ENCODE results near the gene LRIG1.

GRCh38 chr3:66406163-66406562, 94.7 kb downstream of the LRIG1 start:
- TF ChIP-seq, protein P1, sequence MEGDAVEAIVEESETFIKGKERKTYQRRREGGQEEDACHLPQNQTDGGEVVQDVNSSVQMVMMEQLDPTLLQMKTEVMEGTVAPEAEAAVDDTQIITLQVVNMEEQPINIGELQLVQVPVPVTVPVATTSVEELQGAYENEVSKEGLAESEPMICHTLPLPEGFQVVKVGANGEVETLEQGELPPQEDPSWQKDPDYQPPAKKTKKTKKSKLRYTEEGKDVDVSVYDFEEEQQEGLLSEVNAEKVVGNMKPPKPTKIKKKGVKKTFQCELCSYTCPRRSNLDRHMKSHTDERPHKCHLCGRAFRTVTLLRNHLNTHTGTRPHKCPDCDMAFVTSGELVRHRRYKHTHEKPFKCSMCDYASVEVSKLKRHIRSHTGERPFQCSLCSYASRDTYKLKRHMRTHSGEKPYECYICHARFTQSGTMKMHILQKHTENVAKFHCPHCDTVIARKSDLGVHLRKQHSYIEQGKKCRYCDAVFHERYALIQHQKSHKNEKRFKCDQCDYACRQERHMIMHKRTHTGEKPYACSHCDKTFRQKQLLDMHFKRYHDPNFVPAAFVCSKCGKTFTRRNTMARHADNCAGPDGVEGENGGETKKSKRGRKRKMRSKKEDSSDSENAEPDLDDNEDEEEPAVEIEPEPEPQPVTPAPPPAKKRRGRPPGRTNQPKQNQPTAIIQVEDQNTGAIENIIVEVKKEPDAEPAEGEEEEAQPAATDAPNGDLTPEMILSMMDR (IDR thresholded peaks at IDR 0.05; ENCODE audit: control extremely low read depth in 1 of 3, insufficient read depth in 1 of 3, low read depth in 1 of 3, low read length in 3 of 3): no peak
- no peak for TF ChIP-seq POLR2A (IDR thresholded peaks at IDR 0.05; ENCODE audit: control extremely low read depth in 1 of 2, low read depth in 2 of 2, low read length in 2 of 2)
- TF ChIP-seq POLR2AphosphoS5 (IDR thresholded peaks at IDR 0.05; ENCODE audit: low read depth, low read length): no peak
- TF ChIP-seq, protein P2, sequence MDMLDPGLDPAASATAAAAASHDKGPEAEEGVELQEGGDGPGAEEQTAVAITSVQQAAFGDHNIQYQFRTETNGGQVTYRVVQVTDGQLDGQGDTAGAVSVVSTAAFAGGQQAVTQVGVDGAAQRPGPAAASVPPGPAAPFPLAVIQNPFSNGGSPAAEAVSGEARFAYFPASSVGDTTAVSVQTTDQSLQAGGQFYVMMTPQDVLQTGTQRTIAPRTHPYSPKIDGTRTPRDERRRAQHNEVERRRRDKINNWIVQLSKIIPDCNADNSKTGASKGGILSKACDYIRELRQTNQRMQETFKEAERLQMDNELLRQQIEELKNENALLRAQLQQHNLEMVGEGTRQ (IDR thresholded peaks at IDR 0.05; ENCODE audit: low read length): no peak
